K562 (cell line): ENCODE data around the gene TBC1D17. TPM values are rescaled to one million over a fixed set of nuclear protein-coding genes. Genes with fewer than 3 reads are reported as not detected.

Source experiments
- ARHGAP35 ChIP-seq: fragments of 450-650 bp; IDR thresholded peaks from 2 replicates; pipeline ENCODE4 v1.6.1; 2018; ENCODE audit not compliant: partially characterized antibody
- GTF2A2 ChIP-seq: IDR thresholded peaks from 2 replicates; pipeline ENCODE4 v1.6.1; 2016; ENCODE audit warnings: mild to moderate bottlenecking, missing genetic modification characterization, missing compliant biosample characterization
- HEY1 ChIP-seq: fragments of 250-450 bp; sonication (Bioruptor Pico); IDR thresholded peaks from 2 replicates; pipeline ENCODE4 v1.5.0; 2020; ENCODE audit warnings: mild to moderate bottlenecking, moderate library complexity, borderline replicate concordance
- HIVEP1 ChIP-seq: fragments of 250-450 bp; sonication (Bioruptor Pico); IDR thresholded peaks from 2 replicates; pipeline ENCODE4 v1.4.0; 2020; ENCODE audit warnings: mild to moderate bottlenecking
- KLF13 ChIP-seq: fragments of 450-650 bp; IDR thresholded peaks from 2 replicates; pipeline ENCODE4 v1.6.1; 2016; ENCODE audit warnings: missing genetic modification characterization, low read depth, mild to moderate bottlenecking, missing compliant biosample characterization, moderate library complexity, borderline replicate concordance
- MECOM ChIP-seq: fragments of 250-450 bp; sonication (Bioruptor Pico); IDR thresholded peaks from 2 replicates; pipeline ENCODE4 v1.8.0; 2022; ENCODE audit warnings: inconsistent platforms
- NR4A1 ChIP-seq, 2 experiments: fragments of 250-450 bp in 1 of 2; fragments of 450-650 bp in 1 of 2; sonication (Bioruptor Pico) in 1 of 2; IDR thresholded peaks; 2 replicates each; pipeline versions ENCODE4 v1.4.0 to v1.6.1; 2016 to 2020; ENCODE audit warnings: mild to moderate bottlenecking in 2 of 2, missing compliant biosample characterization in 1 of 2, missing genetic modification characterization in 1 of 2, moderate library complexity in 1 of 2
- PCBP1 ChIP-seq: fragments of 200-400 bp; formaldehyde crosslinking; IDR thresholded peaks from 2 replicates; pipeline ENCODE4 v1.6.1; 2018; ENCODE audit warnings: mild to moderate bottlenecking, low read depth, low read length; ENCODE audit not compliant: poor library complexity, severe bottlenecking
- SPI1 ChIP-seq: IDR thresholded peaks from 2 replicates; pipeline ENCODE4 v1.6.1; 2011; ENCODE audit warnings: low read depth, low read length, control low read depth, borderline replicate concordance
- TCF7 ChIP-seq: sonication (generic); IDR thresholded peaks from 2 replicates; pipeline ENCODE4 v1.6.1; 2016; ENCODE audit warnings: antibody characterized with exemption, borderline replicate concordance
- polyA plus RNA-seq, 8 experiments: library from polyadenylated mRNA; depleted of rRNA in 4 of 8; stranded (reverse) in 5 of 8; unstranded in 3 of 8; fragments of >200 nt; fragmentation: Nextera tagmentation in 2 of 8; fragmentation: Illumina TruSeq in 1 of 8; extraction: Ambion mirVana in 2 of 8; extraction: Trizol in 1 of 8; gene quantifications; 2 replicates each; pipeline versions ENCODE4 v1.2.1 to v1.2.3, GENCODE V29; 2011 to 2014; ENCODE audit warnings: inconsistent platforms in 1 of 8, missing spikeins in 1 of 8
- total RNA-seq, 7 experiments: library from RNA; depleted of rRNA in 6 of 7; stranded (reverse); fragments of >200 nt in 6 of 7; fragmentation: Illumina TruSeq in 2 of 7; extraction: Trizol in 2 of 7; gene quantifications; 2 replicates each; pipeline versions ENCODE4 v1.2.1 to v1.2.3, GENCODE V29; 2011 to 2021; ENCODE audit warnings: low replicate concordance in 1 of 7
- TF ChIP-seq, protein P1 (sequence below): sonication (generic); formaldehyde crosslinking; IDR thresholded peaks from 2 replicates; pipeline ENCODE4 v1.8.0; 2023; ENCODE audit warnings: missing genetic modification reagents, mild to moderate bottlenecking, borderline replicate concordance
- TF ChIP-seq, protein P2 (sequence below): fragments of 450-650 bp; IDR thresholded peaks from 2 replicates; pipeline ENCODE4 v1.6.1; 2014; ENCODE audit warnings: low read depth, mild to moderate bottlenecking, moderate library complexity, borderline replicate concordance

Gene TBC1D17
- total and polyA plus RNA-seq, 9 of the 15 experiments (the other 6 are each of a cell fraction or from before 2014, with no cell fraction given), result 0.42 to 16.0 (median 3.8) TPM

DNA sequence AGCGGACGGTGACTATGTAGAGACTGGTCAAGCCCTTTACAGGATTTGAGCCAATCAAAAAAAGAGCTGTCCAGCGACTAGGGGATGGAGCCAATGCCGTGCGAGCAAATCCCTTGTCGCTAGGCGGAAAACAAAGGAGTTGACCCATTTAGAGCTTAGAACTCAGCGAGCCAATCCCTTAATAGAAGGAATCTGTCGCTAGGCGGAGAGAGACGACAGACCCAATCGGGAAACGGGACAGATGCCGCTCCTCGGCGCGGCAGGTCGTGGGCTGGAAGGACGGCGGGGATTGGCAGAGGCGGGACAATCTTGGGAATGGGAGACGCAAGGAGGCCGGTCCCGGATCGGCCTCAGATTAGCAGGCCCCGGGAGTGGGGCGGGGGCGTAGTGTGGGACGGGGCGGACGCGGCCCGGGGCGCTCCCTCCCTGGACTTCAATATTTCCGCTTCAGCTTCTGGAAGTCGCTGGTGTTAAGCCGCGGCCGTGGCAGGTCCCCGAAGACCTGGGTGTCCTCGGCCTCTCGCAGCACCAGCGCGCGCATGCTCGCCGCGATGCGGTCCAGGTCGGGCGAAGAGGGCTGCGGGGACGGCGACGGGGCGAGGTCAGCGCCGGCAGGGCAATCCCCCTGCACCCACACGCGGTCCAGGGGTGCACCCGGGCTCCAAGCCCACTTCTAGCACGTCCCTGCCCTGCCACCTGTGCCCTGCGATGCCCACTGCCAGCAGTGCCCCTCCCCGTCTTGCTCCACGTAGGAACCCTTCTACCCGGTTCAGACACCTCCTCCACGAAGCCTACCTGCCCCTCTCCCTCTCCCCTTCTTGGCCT is 7.8 kb upstream of the TBC1D17 start (continued):
- TF ChIP-seq HEY1 (CRISPR knock-in tag) (no peak), HIVEP1 (CRISPR knock-in tag) (no peak), TCF7 (no peak; the same call in 1 of the 2 replicates), GTF2A2 (tag) (no peak), PCBP1 (no peak), ARHGAP35 (no peak), KLF13 (tag) (0 out of 2 replicates have a peak, but pooled peaks have one; percentile 22), MECOM (0 out of 2 replicates have a peak, but pooled peaks have one; percentile 11), NR4A1 (CRISPR knock-in tag; IDR thresholded peaks at IDR 0.05) (0 out of 2 replicates have a peak, but pooled peaks have one; percentile 34), NR4A1 (tag; IDR thresholded peaks at IDR 0.05) (no peak), SPI1 (no peak)
- TF ChIP-seq, protein P1, sequence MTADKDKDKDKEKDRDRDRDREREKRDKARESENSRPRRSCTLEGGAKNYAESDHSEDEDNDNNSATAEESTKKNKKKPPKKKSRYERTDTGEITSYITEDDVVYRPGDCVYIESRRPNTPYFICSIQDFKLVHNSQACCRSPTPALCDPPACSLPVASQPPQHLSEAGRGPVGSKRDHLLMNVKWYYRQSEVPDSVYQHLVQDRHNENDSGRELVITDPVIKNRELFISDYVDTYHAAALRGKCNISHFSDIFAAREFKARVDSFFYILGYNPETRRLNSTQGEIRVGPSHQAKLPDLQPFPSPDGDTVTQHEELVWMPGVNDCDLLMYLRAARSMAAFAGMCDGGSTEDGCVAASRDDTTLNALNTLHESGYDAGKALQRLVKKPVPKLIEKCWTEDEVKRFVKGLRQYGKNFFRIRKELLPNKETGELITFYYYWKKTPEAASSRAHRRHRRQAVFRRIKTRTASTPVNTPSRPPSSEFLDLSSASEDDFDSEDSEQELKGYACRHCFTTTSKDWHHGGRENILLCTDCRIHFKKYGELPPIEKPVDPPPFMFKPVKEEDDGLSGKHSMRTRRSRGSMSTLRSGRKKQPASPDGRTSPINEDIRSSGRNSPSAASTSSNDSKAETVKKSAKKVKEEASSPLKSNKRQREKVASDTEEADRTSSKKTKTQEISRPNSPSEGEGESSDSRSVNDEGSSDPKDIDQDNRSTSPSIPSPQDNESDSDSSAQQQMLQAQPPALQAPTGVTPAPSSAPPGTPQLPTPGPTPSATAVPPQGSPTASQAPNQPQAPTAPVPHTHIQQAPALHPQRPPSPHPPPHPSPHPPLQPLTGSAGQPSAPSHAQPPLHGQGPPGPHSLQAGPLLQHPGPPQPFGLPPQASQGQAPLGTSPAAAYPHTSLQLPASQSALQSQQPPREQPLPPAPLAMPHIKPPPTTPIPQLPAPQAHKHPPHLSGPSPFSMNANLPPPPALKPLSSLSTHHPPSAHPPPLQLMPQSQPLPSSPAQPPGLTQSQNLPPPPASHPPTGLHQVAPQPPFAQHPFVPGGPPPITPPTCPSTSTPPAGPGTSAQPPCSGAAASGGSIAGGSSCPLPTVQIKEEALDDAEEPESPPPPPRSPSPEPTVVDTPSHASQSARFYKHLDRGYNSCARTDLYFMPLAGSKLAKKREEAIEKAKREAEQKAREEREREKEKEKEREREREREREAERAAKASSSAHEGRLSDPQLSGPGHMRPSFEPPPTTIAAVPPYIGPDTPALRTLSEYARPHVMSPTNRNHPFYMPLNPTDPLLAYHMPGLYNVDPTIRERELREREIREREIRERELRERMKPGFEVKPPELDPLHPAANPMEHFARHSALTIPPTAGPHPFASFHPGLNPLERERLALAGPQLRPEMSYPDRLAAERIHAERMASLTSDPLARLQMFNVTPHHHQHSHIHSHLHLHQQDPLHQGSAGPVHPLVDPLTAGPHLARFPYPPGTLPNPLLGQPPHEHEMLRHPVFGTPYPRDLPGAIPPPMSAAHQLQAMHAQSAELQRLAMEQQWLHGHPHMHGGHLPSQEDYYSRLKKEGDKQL (CRISPR knock-in tag), result no peak
- TF ChIP-seq, protein P2, sequence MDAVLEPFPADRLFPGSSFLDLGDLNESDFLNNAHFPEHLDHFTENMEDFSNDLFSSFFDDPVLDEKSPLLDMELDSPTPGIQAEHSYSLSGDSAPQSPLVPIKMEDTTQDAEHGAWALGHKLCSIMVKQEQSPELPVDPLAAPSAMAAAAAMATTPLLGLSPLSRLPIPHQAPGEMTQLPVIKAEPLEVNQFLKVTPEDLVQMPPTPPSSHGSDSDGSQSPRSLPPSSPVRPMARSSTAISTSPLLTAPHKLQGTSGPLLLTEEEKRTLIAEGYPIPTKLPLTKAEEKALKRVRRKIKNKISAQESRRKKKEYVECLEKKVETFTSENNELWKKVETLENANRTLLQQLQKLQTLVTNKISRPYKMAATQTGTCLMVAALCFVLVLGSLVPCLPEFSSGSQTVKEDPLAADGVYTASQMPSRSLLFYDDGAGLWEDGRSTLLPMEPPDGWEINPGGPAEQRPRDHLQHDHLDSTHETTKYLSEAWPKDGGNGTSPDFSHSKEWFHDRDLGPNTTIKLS, result peak; percentile 19; the same call in 1 of the 2 replicates
